ENCODE data around the gene TFEC. TPM values are rescaled to one million over a fixed set of nuclear protein-coding genes. Genes with fewer than 3 reads are reported as not detected.

The TFEC gene, protein sequence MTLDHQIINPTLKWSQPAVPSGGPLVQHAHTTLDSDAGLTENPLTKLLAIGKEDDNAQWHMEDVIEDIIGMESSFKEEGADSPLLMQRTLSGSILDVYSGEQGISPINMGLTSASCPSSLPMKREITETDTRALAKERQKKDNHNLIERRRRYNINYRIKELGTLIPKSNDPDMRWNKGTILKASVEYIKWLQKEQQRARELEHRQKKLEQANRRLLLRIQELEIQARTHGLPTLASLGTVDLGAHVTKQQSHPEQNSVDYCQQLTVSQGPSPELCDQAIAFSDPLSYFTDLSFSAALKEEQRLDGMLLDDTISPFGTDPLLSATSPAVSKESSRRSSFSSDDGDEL
- total RNA-seq (2022; extraction: Qiagen RNA extraction), result 0.08 to 0.21 TPM (median 0.14 TPM) in 5 replicates

DNA sequence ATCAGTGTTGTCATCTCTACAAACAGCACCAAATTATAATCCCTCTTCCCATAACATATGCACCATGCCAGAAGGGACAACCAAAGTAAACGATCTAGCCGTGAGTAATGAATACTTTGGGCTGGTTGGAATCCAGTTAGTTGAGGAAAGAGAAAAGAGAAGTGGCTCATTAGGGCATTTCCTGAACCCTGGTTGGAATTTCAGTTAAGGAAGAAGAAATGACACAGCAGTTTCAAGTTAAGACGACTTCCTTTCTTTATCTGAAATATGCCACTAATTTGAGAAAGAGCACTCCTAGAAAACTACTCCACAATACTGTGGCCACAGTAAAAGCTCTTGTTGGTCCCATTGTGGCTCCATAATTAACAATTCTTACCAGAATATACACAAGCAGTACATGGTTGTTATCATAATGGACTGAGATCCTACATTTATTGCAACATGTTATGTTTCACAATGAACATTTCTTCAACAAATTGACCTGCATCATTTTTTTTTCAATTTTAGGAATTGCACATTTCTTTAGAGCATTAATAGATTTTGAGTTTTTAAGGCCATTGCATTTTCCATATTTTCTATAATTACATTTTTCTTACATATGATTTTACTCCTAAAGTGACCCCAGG is at the start of gene TFEC:
Gene TFEC (minus strand): TSS at position 113 of the 626 bp plus-strand sequence. CDS start 46,322 bp downstream, outside the sequence.

Other genes with a start within 250 kb of the TFEC start
- 58.5 to 84.6 TPM (median 75.3 TPM) in 5 replicates for gene TES, start 179.8 kb upstream of the TFEC start, total RNA-seq (2022; extraction: Qiagen RNA extraction)